ENCODE data around the gene STX4. TPM values are rescaled to one million over a fixed set of nuclear protein-coding genes. Genes with fewer than 3 reads are reported as not detected.

The STX4 gene
- total RNA-seq, 1 experiment from 2014 or later: 65.2 TPM

DNA sequence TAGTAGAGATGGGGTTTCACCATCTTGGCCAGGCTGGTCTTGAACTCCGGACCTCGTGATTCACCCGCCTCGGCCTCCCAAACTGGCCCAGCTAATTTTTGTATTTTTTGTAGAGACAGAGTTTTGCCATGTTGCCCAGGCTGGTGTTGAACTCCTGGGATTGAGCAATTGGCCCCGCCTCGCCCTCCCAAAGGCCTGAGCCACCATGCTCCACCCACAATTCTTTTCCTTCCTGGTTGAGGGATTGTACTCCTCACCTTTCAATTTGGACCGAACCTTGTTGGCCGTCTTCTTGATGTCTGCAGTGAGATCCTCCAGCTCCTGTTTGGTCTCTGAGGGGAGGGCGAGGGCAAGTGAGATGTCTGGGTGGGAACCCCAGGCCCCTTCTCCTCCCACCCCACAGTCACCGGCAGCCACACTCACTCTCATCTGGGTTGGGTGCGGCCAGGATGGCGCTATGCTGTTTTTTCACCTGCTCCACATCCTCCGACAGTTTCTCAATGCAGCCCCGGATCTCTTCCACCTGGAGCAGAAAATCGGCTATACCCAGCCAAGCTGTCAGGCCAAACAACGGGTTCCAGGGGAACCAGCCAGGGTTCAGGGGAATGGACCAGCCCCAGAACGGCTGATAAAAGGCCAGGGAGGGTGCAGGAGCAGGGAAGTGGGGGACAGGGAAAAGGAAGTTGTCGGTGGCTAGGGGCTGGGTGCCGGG, 32.5 kb upstream of the STX4 start:
- no TSS peak for BruUV-seq (replicated peaks)
- ATAC-seq (no peak), DNase-seq (ENCODE audit: low read depth, low spot score) (no peak)
- H3K36me3 ChIP-seq (ENCODE audit: control insufficient read depth, insufficient read depth, low read length): no peaks in the 10 kb centered on the region
- H3K27ac ChIP-seq (ENCODE audit: low read length): no peak overlapping the region
- in situ Hi-C loops (cut with HindIII; ENCODE audit: low pct_unique_long_range_greater_than_20kb, low sequenced_read_pairs) (no loop called here), intact Hi-C loops (cut with micrococcal nuclease; ENCODE audit: unreplicated experiment) (no loop called here)
- CTCF ChIA-PET: no interaction called here
- no peak overlapping the region for H3K4me3 ChIP-seq (ENCODE audit: low read depth in 2 of 2, low read length in 2 of 2)
- no peaks in the 10 kb centered on the region for H3K27me3 ChIP-seq (ENCODE audit: control insufficient read depth, insufficient read depth, low read length)
- POLR2A ChIA-PET: no interaction called here
- no peaks in the 10 kb centered on the region for H3K9me3 ChIP-seq (ENCODE audit: control insufficient read depth, insufficient read depth, low read depth, low read length)
- TF ChIP-seq SIN3A (IDR thresholded peaks at IDR 0.05; ENCODE audit: borderline replicate concordance, insufficient read depth, low read depth, low read length) (no peak), REST (IDR thresholded peaks at IDR 0.05; ENCODE audit: insufficient read depth in 1 of 2, low read depth in 2 of 2, low read length in 1 of 2) (no peak), CTCF (IDR thresholded peaks at IDR 0.05) (no peak), TCF7L2 (IDR thresholded peaks at IDR 0.05; ENCODE audit: low read depth, low read length) (no peak), POLR2AphosphoS5 (IDR thresholded peaks at IDR 0.05; ENCODE audit: low read depth, low read length) (no peak)
- H3K4me1 ChIP-seq (ENCODE audit: control insufficient read depth, insufficient read depth, low read length): peaks cover 26% of the 10 kb centered on the region

DNA sequence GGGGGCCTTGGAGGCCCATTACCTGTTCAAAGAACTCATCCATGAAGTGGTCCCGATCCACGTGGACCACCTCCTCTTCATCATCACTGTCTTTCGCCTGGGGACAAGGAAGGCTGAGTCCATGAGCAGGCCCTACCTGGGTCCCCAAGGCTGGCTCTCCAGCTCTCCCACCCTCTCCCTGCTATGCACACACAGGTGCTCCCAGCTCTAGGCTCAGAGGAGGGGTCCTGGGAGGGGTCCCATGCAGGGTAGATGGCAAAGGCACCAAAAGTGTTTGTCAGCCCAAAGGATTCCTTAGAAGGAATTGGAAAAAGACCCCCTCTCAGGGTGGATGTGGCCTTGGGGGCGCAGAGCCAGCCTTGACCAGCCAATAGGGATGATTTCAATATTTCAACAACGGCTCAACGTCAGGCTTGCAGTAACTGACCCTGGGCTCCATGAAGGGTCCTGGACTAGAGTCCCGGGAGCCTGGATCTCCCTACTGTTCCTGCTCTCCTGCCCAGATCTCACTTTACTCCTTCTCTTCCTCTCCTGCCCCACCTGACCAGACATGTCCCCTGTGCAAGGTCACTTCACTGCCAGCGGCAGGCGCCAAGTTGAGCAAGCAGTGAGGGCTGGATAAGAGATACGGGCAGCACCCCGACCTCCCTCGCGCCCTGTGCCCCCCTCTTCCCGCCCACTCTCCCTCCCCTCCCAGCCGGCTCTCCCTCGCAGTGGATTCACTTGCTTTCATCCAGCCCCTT, 31.7 kb upstream of the STX4 start:
- Histone ChIP-seq H3K27ac (ENCODE audit: low read length) (no peak overlapping the region), H3K4me1 (ENCODE audit: control insufficient read depth, insufficient read depth, low read length) (peaks cover 27% of the 10 kb centered on the region), H3K9me3 (ENCODE audit: control insufficient read depth, insufficient read depth, low read depth, low read length) (no peaks in the 10 kb centered on the region), H3K27me3 (ENCODE audit: control insufficient read depth, insufficient read depth, low read length) (no peaks in the 10 kb centered on the region), H3K4me3 (ENCODE audit: low read depth in 2 of 2, low read length in 2 of 2) (no peak overlapping the region), H3K36me3 (ENCODE audit: control insufficient read depth, insufficient read depth, low read length) (no peaks in the 10 kb centered on the region)
- BruUV-seq (replicated peaks): no TSS peak
- DNase-seq (ENCODE audit: low read depth, low spot score) (no peak), ATAC-seq (no peak)
- ChIA-PET CTCF (no interaction called here), POLR2A (no interaction called here)
- in situ Hi-C loops (cut with HindIII; ENCODE audit: low pct_unique_long_range_greater_than_20kb, low sequenced_read_pairs) (no loop called here), intact Hi-C loops (cut with micrococcal nuclease; ENCODE audit: unreplicated experiment) (no loop called here)
- TF ChIP-seq REST (IDR thresholded peaks at IDR 0.05; ENCODE audit: insufficient read depth in 1 of 2, low read depth in 2 of 2, low read length in 1 of 2): no peak
- TF ChIP-seq POLR2AphosphoS5 (IDR thresholded peaks at IDR 0.05; ENCODE audit: low read depth, low read length): no peak
- TF ChIP-seq SIN3A (IDR thresholded peaks at IDR 0.05; ENCODE audit: borderline replicate concordance, insufficient read depth, low read depth, low read length): no peak
- TF ChIP-seq CTCF (IDR thresholded peaks at IDR 0.05): no peak
- no peak for TF ChIP-seq TCF7L2 (IDR thresholded peaks at IDR 0.05; ENCODE audit: low read depth, low read length)

Data from Panc1 (cell line).